ENCODE measurements around the gene ZNF385B. TPM values are rescaled to one million over a fixed set of nuclear protein-coding genes. Genes with fewer than 3 reads are reported as not detected.

Gene ZNF385B
- total RNA-seq, 1 donor from 2014 or later = 1.9 TPM

- DNase-seq (ENCODE audit: extremely low spot score, unreplicated experiment) = peak; percentile 62
- Mint-ChIP-seq H3K27me3 (peaks cover 5% of the 10 kb centered on the region), H3K9me3 (no peaks in the 10 kb centered on the region), H3K36me3 (no peaks in the 10 kb centered on the region), H3K4me1 (ENCODE audit: unreplicated experiment) (peaks cover 5% of the 10 kb centered on the region), H3K4me3 (no peak overlapping the region), H3K27ac (no peak overlapping the region)
- TF ChIP-seq, protein P1, sequence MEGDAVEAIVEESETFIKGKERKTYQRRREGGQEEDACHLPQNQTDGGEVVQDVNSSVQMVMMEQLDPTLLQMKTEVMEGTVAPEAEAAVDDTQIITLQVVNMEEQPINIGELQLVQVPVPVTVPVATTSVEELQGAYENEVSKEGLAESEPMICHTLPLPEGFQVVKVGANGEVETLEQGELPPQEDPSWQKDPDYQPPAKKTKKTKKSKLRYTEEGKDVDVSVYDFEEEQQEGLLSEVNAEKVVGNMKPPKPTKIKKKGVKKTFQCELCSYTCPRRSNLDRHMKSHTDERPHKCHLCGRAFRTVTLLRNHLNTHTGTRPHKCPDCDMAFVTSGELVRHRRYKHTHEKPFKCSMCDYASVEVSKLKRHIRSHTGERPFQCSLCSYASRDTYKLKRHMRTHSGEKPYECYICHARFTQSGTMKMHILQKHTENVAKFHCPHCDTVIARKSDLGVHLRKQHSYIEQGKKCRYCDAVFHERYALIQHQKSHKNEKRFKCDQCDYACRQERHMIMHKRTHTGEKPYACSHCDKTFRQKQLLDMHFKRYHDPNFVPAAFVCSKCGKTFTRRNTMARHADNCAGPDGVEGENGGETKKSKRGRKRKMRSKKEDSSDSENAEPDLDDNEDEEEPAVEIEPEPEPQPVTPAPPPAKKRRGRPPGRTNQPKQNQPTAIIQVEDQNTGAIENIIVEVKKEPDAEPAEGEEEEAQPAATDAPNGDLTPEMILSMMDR (conservative IDR thresholded peaks at IDR 0.05) = peak; percentile 86
Observed at GRCh38 chr2:179410552-179411356, 450.7 kb downstream of the ZNF385B start.

- no peaks in the 10 kb centered on the region for H3K27me3 Mint-ChIP-seq
- no peaks in the 10 kb centered on the region for H3K9me3 Mint-ChIP-seq
- TF ChIP-seq, protein P1 (conservative IDR thresholded peaks at IDR 0.05) = no peak
- no peaks in the 10 kb centered on the region for H3K36me3 Mint-ChIP-seq
- no peak overlapping the region for H3K4me3 Mint-ChIP-seq
- H3K4me1 Mint-ChIP-seq (ENCODE audit: unreplicated experiment) = no peaks in the 10 kb centered on the region
- no peak overlapping the region for H3K27ac Mint-ChIP-seq
- no peak for DNase-seq (ENCODE audit: extremely low spot score, unreplicated experiment)
Observed at GRCh38 chr2:179403624-179404023, 457.8 kb downstream of the ZNF385B start.

DNA sequence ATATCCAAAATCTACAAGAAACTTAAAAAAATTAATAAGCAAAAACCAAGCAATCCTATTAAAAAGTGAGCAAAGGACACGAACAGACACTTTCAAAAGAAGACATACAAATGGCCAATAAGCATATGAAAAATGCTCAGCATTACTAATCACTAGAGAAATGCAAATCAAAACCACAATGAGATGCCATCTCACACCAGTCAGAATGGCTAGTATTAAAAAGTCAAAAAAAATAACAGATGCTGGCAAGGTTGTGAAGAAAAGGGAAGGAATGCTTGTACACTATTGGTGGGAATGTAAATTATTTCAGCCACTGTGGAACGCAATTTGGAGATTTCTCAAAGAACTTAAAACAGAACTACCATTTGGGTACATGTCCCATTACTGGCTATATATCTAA lies 467.9 kb downstream of the ZNF385B start:
- DNase-seq (ENCODE audit: extremely low spot score, unreplicated experiment) = no peak
- Mint-ChIP-seq H3K27ac (no peak overlapping the region), H3K4me3 (no peak overlapping the region), H3K9me3 (no peaks in the 10 kb centered on the region), H3K36me3 (no peaks in the 10 kb centered on the region), H3K4me1 (ENCODE audit: unreplicated experiment) (no peaks in the 10 kb centered on the region), H3K27me3 (no peaks in the 10 kb centered on the region)
- TF ChIP-seq, protein P1 (conservative IDR thresholded peaks at IDR 0.05) = no peak

Small RNAs within 50 kb of the gene (microRNA-seq; reads per million reads assigned to microRNA genes)
- not detected for gene MIR1258

Other genes starting within 250 kb of the ZNF385B start
- 18.7 and 21.8 TPM in 2 replicates for gene CWC22, start 145.7 kb upstream of the ZNF385B start, total RNA-seq (ENCODE audit: low replicate concordance)

All from type B pancreatic cell (in vitro differentiated cells).